ENCODE measurements around the gene PLA2G4E. TPM values are rescaled to one million over a fixed set of nuclear protein-coding genes. Genes with fewer than 3 reads are reported as not detected.

The PLA2G4E gene
- total RNA-seq, 3 donors from 2014 or later: not detected

- H3K27ac ChIP-seq: no peak overlapping the region
- peaks cover 0 to 4% of the 10 kb centered on the region in 2 donors for H3K4me1 ChIP-seq
- no peaks in the 10 kb centered on the region for H3K27me3 ChIP-seq
- no peak overlapping the region for H3K4me3 ChIP-seq
- H3K9me3 ChIP-seq: no peaks in the 10 kb centered on the region
- no peak for TF ChIP-seq POLR2AphosphoS5 (IDR thresholded peaks at IDR 0.05)
- no peak for TF ChIP-seq CTCF (IDR thresholded peaks at IDR 0.05)
- TF ChIP-seq POLR2A (IDR thresholded peaks at IDR 0.05): no peak
- DNase-seq (ENCODE audit: low spot score in 2 of 2): no peak
- H3K36me3 ChIP-seq: no peaks in the 10 kb centered on the region
- intact Hi-C loops (cut with DNase I; ENCODE audit: low total_unique reads): no loop called here
These were observed 59.1 kb downstream of the PLA2G4E start for GRCh38 chr15:41961595-41962202.

- H3K4me3 ChIP-seq: no peak overlapping the region
- H3K4me1 ChIP-seq: no peaks in the 10 kb centered on the region
- intact Hi-C loops (cut with DNase I; ENCODE audit: low total_unique reads): no loop called here
- no peaks in the 10 kb centered on the region for H3K9me3 ChIP-seq
- H3K27ac ChIP-seq: no peak overlapping the region
- no peak for DNase-seq (ENCODE audit: low spot score in 2 of 2)
- TF ChIP-seq CTCF (IDR thresholded peaks at IDR 0.05) (no peak), POLR2AphosphoS5 (IDR thresholded peaks at IDR 0.05) (no peak), POLR2A (IDR thresholded peaks at IDR 0.05) (no peak)
- H3K36me3 ChIP-seq: no peaks in the 10 kb centered on the region
- no peaks in the 10 kb centered on the region for H3K27me3 ChIP-seq
These were observed 59.8 kb downstream of the PLA2G4E start for GRCh38 chr15:41961001-41961518.

GRCh38 chr15:41958002-41958420 lies 62.8 kb downstream of the PLA2G4E start:
- TF ChIP-seq CTCF (IDR thresholded peaks at IDR 0.05) (no peak), POLR2A (IDR thresholded peaks at IDR 0.05) (no peak), POLR2AphosphoS5 (IDR thresholded peaks at IDR 0.05) (no peak)
- Histone ChIP-seq H3K27me3 (no peaks in the 10 kb centered on the region), H3K27ac (peak overlapping the region in 1 of 2 donors; percentile 1), H3K36me3 (no peaks in the 10 kb centered on the region), H3K9me3 (no peaks in the 10 kb centered on the region), H3K4me1 (no peaks in the 10 kb centered on the region), H3K4me3 (no peak overlapping the region)
- DNase-seq (ENCODE audit: low spot score in 2 of 2): no peak
- intact Hi-C loops (cut with DNase I; ENCODE audit: low total_unique reads): no loop called here

- H3K9me3 ChIP-seq: no peaks in the 10 kb centered on the region
- H3K4me3 ChIP-seq: no peak overlapping the region
- no peaks in the 10 kb centered on the region for H3K4me1 ChIP-seq
- peak overlapping the region in 1 of 2 donors; percentile 1 for H3K27ac ChIP-seq
- no peak for DNase-seq (ENCODE audit: low spot score in 2 of 2)
- H3K36me3 ChIP-seq: no peaks in the 10 kb centered on the region
- H3K27me3 ChIP-seq: no peaks in the 10 kb centered on the region
- intact Hi-C loops (cut with DNase I; ENCODE audit: low total_unique reads): no loop called here
- no peak for TF ChIP-seq POLR2A (IDR thresholded peaks at IDR 0.05)
- no peak for TF ChIP-seq CTCF (IDR thresholded peaks at IDR 0.05)
These were observed 63.6 kb downstream of the PLA2G4E start for GRCh38 chr15:41957021-41957897.

Data from breast epithelium (tissue), 4 donors.